ENCODE data around the gene DOCK9.

Gene DOCK9

DNA sequence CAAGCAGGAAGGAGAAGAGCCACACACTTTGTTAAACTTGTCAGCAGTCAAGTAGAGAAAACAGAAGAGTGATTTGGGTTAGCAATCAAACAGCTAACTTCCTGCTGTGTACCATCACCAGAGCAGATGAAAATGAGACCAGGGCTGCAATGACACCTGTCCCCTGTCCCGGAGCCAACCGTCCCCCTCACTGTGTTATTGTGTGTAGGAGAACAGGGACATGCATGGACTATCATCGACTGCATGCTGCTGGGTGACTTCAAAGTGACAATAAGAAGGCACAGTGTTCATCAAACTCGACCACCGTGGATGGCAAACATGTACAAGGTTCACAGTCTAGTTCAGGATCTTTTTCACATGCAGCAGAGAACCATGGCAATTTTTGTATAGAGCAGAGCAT lies 131.3 kb downstream of the DOCK9 start:
- no peak for DNase-seq

DNA sequence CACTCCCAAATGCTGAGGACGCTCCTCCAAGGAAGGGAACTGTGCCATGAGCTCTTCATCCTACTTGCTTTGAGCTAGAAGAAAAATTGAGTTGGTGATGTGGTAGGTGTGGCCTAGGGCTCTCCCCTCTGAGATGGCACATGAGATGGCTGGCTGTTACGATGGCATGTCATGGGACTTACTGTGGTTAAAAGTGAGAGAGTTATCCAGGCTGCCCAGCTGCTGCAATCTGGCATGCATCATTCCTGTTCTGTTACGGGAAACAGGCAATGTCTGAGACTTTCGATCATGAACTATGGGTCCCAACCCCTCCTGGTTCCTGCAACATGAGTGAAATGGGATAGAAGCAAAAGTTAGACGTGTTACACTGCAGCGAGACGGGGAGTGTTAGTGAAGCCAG lies 132.1 kb downstream of the DOCK9 start:
- no peak for DNase-seq

DNA sequence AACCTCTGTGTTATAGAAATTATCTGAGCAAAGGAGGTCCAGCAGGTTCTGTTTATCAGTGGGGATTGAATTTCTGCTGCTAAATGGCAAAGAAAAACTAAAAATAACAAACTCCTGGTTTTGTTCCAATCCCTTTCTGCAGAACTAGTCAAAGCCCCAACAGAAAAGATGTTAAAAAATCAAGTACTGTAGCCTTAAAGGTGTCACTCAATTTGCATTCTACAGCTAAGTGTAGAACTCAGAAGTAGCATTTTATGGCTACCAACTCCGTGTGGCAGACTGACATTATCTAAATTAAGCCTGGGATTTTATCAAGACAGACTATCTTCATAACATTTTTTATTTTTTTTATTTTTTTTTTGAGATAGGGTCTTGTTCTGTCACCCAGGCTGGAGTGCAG lies 133.8 kb downstream of the DOCK9 start:
- DNase-seq: no peak

DNA sequence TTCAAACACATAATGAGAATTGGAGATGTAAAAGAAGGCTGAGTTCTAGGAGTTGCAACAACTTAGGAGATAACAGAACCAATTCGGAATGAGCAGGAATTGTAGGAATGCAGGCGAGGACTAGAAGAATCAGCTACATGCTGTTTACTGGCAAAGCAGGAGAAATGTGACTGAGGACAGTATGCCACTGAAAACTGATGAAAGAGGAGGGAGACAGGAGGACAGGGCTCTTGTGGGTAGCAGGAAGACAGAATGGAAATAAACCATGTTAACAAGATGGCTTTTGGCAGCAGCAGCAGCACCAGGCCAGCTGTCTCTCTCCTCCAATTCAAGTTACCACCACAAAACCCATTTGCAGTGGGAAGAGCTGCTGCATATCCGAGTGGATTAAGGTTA lies 134.4 kb downstream of the DOCK9 start:
- no peak for DNase-seq

DNA sequence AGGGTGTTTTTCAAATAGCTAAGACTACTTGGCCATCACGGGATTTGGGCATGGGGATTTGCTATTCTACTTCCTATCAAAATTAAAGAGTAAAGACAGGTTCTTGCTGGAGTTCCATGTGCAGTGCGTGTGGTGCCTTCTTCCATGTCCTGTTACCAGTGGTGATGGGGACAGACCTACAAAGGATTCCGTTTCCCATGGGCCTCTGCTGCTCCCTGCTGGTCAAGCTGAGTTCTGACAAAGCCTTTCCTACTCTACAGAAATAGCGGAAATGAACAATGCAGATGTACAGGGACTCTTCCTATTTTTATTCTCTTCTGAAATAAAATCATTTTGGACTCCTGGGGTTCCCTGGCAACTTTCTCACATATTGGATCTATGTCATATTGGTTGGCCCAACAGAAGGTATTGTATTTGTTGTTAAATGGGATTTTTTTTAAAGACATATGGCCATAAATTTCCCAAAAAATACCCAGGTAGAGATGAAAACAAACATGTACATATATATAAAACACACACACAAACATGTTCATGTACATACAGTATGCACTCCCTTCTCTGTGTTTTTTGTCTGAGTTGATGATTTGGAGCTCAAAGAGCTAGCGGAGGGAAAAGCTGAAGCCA lies 134.9 kb downstream of the DOCK9 start:
- peak; percentile 84 for DNase-seq

DNA sequence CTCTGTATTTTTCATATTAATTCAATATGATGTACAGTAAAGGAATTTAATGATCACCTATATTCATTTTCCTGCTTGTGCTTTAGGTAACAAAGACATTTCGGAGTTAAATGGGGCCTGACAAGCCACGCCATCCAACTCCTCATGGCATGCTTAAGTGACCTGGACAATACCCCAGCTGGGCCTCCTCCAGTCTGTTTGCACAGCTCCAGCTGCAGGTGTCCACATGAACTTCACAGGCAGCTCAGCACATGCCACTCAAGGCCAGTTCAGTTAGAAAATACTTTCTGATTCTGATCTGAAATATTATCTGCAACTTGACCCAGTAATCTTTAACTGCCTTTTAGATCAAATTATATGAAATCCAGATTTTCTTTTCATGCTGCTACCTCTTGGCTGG lies 135.8 kb downstream of the DOCK9 start:
- no peak for DNase-seq

DNA sequence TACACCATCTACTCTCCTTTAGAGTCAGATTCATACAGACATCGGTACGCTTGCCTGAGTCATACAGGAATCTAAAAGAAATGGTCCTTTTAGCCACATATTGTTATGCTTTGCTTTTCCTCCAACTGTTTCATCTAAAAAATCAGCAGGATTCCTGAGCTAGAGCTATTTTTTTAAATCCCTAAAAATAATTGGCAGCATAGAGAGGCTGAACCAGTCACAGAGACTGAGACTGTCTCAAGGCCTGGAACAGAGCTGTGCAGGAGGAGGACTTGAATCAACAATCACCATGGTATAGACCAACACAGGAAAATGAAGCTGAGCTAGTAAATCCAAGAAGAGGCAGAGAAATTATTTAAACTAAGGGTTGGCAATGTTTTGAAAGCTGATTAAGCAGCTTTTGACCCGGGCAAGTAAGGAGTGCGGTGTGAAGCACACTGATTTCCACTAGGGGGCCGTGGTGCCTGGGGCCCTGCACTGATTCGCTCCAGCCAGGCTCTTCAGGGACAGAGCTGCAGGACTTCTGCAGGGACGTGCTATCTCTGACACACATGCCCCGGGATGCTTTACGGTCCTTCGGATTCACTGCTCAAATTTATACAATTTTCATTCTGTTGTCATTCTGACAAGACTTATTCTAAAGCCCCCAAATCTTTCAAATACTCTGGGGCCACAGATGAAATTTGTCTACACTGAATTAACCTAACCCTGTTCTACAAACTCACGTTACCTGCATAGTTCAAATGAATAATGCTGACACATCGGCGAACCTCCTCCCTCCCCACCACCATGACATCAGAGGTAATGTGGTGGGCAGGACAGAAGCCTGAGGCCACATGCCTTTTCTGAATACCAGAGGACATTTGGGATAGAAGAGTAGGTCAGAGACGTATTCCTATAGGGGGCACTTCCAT lies 137.8 kb downstream of the DOCK9 start:
- peak; percentile 60 for DNase-seq

DNA sequence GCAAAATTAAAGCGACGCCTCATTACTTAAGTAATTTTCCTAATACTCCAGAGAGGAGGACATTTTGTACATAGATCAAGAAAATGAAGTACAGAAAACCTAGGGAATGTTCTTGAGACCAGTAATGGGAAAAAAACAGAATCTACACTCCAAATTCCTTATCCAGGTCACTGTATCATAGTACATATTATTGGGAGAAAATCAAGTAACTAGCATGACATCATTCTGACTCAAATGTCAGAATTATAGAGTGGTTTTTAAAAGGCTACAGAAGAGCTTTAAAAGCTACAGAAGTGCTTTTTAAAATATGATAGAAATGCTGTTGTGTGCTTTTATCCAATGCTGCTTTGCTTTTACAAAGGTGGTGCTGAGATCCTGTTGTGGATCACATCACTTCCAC lies 139.1 kb downstream of the DOCK9 start:
- DNase-seq: no peak

DNA sequence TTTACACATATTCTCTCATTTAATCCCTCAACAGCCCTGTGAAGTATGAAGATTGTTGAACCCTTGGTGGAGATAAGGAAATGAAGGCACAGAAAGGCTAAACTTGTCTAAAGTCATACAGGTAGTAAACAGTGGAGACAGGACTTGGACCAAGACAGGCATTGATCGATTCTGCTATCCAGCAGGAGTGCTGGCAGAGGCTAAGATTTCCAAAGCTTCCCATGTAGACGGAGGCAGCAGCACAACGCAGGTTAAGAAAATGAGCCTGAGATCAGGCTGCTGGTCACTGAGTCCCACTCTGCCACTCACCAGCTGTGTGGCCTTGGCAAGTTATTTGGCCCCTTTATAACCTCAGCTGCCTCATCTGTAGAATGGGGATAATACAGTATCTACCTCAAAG lies 140.0 kb downstream of the DOCK9 start:
- DNase-seq: no peak

DNA sequence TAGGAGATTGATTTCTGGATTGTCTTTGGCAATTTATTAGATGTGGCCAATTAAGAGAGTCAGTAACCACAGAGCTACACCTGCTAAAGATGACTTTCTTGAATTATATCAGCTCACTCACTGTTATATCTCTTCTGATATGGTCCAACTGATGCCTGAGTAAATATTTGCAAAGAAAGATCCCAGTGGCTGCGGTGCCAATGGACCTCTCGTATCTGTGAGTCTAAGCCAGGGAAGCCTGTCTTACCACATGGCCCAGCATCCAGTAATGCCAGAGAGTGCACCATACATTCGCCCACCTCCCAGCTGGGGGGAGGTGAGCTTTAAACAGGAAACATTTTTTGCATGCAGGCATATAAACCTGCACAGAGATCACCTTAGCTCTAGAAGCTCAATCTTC lies 142.7 kb downstream of the DOCK9 start:
- no peak for DNase-seq

DNA sequence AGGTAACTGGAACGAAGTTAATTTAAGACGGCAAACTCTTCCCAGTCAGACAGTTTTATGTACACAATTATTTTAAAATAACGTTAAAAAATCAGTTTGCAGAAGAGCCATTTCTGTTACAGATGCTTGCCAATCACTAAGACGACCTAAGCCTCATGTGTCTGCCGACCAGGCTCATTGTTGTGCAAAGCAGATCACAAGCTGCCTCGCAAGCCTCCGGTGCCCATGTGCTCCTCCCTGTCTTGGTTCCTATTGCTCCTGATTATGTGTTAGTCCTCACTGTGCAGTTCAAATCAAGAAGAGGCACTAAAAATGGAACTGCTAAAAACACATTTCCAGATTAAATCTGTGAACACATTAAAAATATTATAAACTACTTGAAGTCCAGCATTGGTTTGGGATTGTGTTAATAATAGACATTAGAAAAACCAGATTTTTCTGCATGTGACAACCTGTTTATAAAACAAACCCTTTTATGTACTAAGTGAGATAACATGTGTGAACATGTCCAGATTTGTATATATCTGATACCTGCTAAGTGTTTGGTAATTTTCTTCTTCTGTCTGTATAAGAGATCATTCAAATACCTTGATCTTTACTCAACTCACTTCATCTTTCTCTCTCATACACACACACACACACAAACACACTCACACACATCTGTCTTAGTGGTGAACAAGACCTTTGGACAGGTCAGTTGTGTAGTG lies 143.5 kb downstream of the DOCK9 start:
- peak; percentile 5 for DNase-seq

DNA sequence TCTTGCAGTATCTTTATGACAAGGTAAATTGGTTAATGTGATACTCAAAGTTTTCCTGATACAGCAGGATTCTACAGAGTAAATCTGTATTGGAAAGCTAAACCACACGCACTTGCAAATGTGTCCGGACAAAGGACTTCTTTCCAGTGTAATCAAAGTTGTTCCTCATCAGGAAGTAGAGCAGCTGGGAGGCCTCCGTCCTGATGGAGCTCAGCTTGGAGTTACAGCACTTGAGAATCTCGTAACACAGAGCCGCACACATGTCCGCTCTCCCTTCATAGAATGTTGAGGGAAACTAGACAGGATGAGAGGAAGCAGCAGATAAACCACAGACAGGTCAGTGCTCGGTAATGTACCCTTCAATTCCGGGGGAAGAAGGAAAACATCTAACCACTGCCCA lies 146.6 kb downstream of the DOCK9 start:
- no peak for DNase-seq

DNA sequence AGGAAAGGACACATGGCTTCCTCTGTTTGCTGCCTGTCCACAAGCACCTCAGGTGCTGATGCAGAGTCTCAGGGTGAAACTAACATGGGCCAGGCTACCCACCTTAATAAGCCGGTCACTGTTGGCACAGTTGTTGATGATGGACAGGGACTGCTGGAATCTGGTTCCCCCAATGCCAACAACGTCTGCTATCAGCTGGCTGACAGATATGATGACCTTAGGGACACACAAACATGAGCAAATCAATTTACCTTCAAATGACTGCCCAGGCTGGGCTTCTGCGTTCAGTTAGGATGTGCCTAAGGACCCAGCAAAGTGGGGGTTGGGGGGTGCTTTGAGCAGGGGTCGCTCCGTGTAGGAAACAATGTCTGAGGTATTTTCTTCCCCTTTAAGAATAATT lies 148.3 kb downstream of the DOCK9 start:
- no peak for DNase-seq

DNA sequence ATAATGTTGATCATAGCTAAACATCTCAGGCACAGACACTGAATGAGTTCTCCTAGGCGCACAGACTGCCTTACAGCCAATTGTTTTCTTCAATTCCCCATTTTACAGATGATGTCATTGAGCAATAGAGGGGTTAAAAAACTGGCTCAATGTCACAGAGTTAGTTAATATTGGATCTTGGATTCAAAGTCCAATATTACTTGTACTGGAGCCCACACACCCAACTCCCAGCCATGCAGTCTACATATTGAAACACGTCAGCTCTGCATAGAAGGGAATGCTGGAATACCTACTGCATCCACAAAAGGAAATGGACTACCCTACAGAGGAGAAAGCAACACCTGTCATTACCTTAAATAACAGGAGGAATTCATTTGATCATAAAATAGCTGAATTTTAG lies 149.2 kb downstream of the DOCK9 start:
- DNase-seq: no peak

DNA sequence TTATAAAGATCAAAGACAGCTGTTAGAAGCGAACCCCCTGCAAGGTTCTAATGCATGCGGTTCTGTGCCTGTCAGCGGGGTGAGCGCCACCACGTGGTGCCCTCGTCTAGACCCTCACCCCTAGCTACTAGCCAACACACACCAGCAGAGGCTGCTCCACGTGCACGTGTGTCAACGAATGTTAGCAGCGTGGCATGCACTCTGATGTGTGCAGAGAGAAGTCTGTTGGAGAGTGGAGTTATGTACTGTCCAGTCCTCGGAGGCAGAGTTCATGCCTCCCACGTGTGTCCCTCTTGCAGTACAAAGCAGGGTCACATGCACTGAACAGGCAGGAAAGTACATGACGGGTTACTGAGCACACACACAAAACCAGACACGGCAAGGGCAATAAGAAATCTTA lies 150.4 kb downstream of the DOCK9 start:
- no peak for DNase-seq

DNA sequence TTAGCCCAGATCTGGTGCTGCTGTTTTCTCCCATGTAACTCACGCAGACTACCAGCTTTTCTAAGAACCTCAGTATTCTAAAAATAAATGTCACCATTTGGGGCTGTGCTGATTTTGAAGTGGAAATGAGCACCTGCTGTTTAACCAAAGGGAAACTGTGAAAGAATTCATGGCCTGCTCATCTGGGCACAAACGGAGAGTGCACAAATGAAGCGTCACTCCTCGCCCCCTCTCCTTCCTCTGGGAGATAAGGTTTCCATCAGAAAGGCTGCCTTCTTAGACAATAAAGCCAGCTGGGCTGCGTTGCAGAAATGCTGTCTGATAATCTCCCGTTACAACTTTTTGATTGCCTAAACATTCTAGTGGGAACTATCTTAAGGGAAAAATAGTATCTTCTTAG lies 151.7 kb downstream of the DOCK9 start:
- no peak for DNase-seq

DNA sequence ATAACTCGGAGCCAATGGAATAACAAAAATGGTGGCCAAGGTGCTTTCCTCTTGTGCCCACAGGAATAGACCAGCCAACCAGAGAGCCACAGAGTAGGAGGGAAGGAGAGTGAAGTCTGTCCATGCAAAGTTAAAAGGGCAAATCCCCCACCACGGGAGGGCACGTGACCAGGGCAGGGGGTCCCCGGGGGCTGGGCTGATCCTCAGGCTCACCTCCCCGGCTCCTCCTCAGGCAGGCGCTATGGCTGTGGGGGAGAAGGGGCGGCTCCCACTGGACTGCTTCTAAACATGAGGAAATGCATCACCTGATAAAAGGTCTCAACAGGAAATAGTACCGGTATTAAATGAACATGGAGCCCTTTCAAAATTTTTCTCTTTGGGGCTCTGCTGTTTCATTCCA lies 152.2 kb downstream of the DOCK9 start:
- DNase-seq: no peak

DNA sequence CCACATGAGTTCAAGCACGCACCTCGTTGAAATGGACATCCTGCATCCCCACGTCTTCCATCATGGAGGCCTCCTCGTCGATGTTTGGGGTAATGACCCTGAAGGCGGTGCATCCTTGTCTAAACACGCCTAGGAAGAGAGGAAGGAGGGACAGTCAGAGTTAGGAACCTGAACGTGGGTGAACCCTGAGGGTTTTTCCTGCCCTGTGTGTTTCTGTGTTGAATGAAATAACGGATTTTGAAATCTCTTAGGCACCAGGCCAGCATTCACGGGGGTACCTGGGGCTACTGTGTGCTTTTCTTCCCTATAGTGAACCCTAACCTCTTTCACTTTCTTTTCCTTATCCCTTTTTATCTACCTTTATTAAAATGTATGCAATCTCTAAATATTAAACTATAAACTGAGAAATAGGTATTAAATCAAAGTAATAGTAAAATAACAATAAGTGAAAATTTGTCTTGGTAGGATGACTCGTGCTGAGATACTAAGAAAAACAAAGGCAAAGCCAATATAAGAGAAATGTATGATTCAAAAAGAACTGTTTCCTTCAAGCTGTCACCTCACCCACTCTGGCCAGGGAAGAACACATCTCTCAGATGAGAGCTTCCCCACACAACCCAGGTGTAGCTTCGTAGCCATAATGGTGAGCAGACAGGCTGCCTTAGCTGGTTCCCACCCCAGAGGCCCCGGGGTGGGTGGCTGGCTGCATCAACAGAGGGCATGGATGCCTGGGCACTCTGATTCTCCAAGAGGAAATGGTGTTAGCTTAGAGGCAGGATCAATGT lies 153.3 kb downstream of the DOCK9 start:
- DNase-seq: no peak

DNA sequence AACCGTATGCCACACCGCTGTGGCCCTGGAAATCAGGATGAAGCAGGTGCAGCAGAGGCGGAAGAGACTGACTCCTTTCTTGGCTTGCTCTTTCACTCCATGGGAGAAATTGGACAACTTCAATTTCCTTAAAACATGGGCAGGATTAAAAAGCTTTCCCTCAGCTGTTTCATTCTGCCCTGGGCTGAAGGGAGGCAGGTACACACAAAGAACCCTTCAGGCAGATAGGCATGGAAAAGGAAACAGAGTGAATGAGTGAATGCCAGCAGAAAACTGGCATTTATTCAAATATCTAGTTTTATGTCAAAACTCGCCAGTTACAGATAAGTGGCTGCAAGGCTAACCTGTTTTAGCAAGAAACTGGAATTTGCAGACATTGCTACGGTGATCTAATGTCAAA lies 154.4 kb downstream of the DOCK9 start:
- no peak for DNase-seq

DNA sequence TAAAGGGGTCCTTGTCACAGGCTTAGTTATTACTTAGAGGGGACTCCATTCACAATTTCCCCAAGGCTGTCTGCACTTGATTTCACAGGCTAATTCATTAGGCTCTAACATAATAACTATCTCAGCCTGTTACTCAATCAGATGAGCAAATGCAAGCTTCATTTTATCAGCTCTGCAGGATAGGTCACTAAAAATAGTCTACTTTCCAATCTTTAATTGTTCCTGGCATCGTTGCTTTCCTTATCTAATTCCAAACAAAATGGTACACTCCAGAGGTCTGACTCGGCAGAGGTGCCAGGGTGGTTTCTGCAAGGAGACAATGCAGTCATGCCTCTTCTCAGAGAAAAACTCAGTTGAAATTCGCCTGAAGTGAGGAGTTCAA lies 155.6 kb downstream of the DOCK9 start:
- DNase-seq: no peak

DNA sequence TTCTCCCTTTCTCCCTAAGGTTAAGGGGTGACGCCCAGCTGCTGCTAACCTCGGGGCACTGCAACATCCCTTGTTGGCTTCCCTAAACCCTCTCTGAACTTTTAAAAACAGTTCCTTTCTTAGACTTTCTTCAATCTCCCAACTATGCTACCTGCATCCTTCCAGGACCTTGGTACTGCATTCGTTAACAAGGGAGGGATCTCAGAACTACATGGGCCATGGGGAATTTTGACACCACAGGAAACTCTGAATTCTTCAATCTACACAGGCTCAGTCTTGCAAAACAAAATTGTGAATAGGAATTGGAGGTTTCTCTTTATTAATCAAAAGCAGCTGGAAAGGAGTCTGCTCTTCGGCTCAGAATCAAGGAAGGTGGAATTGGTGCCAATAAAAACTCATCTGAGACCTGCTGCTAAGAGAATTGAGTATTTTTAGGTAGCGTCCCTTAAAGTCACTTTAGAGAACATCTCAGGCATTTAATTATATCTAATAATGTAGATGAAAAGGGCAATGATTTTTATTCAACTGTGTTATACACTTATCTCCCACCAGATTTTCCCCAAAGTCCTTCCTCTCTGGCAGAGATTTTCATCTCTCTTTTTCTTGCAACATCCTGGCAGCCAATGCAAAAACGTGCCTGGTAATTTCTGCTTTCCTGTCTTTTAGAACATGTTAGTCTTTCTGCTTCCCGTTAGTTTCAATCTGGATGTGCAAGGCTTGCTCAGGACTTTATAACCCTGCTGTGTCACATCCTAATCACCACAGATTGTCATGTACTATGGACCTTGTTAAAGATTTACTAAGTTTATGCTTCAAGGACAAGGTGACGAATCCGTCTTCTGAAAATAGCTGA lies 156.3 kb downstream of the DOCK9 start:
- peak; percentile 1 for DNase-seq

DNA sequence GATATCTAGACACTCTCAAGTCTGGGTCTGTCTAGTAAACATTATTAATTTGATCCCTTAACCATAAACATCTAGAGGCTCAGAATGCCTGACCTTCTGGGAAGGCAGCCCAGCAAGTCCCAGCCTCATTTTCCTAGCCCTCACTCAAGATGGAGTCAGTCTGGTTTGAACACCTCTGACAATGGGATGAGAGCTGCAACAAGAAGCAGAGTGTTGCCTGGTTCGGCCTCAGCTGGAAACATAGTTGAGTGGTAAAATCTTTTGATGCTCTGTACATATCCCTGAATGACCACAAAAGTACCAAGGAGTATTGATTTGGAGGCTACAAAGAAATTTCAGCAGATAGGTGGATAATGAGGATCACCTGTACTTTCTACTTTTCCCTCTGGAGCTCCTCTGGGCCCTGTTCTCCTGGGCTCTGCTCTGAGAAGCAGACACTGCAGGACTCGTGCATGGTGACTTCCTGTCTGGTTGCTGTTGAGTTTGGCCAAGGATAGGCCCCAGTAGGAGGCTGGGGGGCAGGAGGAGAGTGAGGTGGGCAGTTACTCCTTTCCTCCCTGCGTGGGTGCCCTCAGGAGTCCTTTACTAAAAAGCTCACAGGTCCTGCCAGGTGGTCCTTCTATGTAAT lies 157.0 kb downstream of the DOCK9 start:
- DNase-seq: no peak

Data from suppressor macrophage treated with lipopolysaccharide for 4 hours (primary cell).